HG02970 (cell line): ENCODE measurements around the gene SCN4A.
"Not testable (repeated sequence)": the region's sequence is repeated elsewhere in the genome, so short reads cannot be mapped to it uniquely, and the experiment has no call there.

ENCODE experiments used
- ATAC-seq: cut with Tn5 transposase; IDR thresholded peaks from one replicate; pipeline ENCODE4 v1.9.1; 2021; ENCODE audit warnings: mild to moderate bottlenecking, moderate library complexity, moderate number of reproducible peaks; ENCODE audit not compliant: unreplicated experiment, low FRiP score

The SCN4A gene

DNA sequence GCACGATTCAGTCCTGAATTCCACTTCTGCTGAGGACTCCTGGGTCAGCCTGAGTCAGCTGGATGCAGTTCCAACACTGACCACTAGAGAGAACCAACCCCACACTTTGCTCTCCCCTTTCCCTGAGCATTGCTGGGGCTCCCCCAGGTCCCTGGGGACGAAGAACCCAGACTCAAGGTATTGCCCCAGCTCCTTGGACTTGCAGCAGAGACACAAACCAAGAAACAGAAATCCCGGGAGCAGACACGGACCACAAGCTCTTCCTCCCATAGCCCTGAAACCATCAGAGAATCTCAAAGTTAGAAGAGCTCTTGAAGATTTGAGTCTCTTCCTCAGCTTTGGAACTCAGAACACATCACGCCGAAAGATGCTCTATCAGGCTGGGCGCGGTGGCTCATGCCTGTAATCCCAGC is 53.4 kb downstream of the SCN4A start:
- no peak for ATAC-seq

DNA sequence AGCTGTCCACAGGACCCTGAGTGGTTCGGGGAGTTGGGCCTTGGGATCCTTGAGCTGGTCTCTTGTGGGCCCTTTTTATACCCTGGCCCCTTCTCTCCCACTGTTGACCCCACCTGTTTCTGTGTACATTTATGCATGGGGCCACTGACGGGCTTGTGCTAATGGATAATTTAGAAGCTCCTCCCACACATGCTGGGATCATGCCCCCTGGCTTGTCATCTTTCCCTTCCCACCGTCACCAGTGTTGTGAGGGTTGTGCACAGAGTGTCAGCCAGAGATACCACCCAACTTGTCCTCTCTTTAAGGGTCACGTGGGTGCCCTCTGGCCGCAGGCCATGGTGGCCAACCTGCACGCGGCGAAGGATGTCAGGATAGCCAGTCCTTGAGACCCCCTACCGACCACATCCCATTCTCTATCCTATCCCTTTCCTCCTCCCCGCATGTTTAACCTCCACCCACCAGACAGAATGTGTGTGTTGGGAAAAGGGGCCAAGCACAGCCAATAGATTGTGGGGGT is 53.9 kb downstream of the SCN4A start, which contains the start of gene GH1:
Gene GH1 (minus strand): TSS at position 51 of the 517 bp plus-strand sequence. CDS start 63 bp downstream, outside the sequence.
- not testable (repeated sequence) for ATAC-seq

DNA sequence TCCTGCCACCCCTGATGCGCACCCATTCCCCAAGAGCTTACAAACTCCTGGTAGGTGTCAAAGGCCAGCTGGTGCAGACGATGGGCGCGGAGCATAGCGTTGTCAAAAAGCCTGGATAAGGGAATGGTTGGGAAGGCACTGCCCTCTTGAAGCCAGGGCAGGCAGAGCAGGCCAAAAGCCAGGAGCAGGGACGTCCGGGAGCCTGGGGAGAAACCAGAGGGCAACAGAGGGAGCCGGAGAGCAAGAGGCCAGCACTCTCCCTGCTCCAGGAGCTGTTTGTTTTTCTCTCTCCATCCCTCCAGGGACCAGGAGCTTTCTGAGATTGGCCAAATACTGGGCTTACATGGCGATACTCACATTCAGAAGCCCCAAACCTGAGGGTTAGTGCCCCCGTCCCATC is 54.4 kb downstream of the SCN4A start:
- ATAC-seq: no peak

DNA sequence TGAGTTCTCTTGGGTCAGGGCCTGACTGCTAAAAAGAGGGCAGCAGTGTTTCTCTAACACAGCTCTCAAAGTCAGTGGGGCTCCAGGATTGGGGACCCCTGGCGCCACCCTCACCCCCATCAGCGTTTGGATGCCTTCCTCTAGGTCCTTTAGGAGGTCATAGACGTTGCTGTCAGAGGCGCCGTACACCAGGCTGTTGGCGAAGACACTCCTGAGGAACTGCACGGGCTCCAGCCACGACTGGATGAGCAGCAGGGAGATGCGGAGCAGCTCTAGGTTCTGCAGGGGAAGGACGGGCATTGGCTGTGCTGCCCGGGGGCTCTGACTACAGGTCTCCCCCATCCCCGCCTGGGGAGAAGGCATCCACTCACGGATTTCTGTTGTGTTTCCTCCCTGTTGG is 55.1 kb downstream of the SCN4A start:
- no peak for ATAC-seq

DNA sequence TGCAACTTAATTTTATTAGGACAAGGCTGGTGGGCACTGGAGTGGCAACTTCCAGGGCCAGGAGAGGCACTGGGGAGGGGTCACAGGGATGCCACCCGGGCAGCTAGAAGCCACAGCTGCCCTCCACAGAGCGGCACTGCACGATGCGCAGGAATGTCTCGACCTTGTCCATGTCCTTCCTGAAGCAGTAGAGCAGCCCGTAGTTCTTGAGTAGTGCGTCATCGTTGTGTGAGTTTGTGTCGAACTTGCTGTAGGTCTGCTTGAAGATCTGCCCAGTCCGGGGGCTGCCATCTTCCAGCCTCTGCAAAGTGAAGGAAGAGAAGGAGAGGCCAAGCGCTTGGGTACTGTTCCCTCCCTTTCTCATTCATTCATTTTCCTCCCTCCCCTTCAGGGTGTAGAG is 55.5 kb downstream of the SCN4A start:
- ATAC-seq: not testable (repeated sequence)

DNA sequence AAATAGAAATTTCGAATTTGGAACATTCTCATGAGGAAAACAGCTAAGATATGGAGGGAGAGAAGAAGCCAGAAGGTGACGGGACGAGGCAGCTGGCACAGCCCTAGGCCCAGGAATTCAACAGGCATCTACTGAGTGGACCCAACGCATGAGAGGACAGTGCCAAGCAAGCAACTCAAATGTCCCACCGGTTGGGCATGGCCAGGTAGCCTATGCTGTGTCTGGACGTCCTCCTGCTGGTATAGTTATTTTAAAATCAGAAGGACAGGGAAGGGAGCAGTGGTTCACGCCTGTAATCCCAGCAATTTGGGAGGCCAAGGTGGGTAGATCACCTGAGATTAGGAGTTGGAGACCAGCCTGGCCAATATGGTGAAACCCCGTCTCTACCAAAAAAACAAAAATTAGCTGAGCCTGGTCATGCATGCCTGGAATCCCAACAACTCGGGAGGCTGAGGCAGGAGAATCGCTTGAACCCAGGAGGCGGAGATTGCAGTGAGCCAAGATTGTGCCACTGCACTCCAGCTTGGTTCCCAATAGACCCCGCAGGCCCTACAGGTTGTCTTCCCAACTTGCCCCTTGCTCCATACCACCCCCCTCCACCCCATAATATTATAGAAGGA is 56.0 kb downstream of the SCN4A start:
- no peak for ATAC-seq

DNA sequence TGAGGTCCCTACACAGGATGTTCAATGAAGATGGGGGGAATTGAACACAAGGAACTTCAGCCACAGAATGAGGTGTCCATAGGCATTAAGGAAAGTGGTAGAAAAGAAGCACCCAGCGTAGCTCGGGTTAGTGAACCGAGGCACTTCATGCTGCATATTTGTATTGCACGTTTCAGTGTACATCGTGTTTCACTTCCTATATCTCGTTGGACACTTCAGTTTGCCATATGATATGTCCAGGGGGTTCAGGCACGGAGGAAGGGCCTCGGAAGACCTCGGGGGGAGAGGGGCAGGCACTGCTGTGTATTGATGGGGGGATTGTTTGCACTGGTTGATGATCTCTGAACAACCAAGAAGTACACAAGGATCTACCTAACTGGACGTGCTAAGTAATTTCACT is 57.0 kb downstream of the SCN4A start:
- not testable (repeated sequence) for ATAC-seq

DNA sequence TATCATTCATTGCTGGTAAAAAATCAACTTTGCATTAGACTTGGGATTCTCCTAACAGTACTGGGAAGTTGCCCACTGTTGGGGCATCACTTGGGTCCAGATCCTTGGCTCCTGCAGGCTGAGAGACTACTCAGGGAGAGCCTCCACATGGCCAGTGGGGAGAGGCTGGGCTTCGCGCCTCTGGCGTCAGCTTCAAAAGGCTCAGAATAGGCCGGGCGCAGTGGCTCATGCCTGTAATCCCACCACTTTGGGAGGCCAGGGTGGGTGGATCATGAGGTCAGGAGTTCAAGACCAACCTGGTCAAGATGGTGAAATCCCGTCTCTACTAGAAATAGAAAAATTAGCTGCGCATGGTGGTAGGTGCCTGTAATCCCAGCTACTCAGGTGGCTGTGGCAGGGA is 58.2 kb downstream of the SCN4A start:
- no peak for ATAC-seq

DNA sequence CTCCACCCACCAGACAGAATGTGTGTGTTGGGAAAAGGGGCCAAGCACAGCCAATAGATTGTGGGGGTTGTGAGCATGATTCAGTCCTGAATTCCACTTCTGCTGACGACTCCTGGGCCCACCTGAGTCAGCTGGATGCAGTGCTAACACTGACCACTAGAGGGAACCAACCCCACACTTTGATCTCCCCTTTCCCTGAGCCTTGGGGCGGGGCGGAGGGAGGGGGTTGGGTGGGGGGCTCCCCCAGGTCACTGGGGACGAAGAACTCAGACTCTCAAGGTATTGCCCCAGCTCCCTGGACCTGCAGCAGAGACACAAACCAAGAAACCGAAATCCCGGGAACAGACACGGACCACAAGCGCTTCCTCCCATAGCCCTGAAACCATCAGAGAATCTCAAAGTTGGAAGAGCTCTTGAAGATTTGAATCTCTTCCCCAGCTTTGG is 61.0 kb downstream of the SCN4A start:
- no peak for ATAC-seq

DNA sequence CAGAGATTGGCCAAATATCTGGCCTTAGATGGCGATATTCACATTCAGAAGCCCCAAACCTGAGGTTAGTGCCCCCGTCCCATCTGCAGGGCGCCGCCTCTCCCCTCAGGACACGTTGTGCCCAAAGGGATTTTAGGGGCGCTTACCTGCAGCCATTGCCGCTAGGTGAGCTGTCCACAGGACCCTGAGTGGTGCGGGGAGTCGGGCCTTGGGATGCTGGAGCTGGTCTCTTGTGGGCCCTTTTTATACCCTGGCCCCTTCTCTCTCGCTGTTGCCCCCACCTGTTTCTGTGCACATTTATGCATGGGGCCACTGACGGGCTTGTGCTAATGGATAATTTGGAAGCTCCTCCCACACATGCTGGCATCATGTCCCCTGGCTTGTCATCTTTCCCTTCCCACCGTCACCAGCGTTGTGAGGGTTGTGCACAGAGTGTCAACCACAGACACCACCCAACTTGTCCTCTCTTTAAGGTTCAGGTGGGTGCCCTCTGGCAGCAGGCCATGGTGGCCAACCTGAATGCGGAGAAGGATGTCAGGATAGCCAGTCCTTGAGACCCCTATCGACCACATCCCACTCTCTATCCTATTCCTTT is 61.6 kb downstream of the SCN4A start, which contains the start of gene CSHL1:
Gene CSHL1 (minus strand): TSS at position 218 of the 595 bp plus-strand sequence. CDS start 62 bp downstream, at position 156.
- ATAC-seq: no peak

DNA sequence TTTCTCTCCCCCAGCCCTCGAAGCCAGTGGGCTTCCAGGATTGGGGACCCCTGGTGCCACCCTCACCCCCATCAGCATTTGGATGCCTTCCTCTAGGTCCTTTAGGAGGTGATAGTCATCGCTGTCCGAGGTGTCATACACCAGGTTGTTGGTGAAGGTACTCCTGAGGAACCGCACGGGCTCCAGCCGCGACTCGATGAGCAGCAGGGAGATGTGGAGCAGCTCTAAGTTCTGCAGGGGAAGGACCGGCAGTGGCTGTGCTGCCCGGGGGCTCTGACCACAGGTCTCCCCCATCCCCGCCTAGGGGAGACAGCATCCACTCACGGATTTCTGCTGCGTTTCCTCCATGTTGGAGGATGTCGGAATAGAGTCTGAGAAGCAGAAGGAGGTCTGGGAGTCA is 62.6 kb downstream of the SCN4A start:
- ATAC-seq: no peak

DNA sequence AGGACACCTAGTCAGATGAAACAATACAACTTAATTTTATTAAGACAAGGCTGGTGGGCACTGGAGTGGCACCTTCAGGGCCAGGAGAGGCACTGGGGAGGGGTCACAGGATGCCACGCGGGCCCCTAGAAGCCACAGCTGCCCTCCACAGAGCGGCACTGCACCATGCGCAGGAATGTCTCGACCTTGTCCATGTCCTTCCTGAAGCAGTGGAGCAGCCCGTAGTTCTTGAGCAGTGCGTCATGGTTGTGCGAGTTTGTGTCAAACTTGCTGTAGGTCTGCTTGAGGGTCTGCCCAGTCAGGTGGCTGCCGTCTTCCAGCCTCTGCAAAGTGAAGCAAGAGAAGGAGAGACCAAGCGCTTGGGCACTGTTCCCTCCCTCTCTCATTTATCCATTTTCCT is 63.1 kb downstream of the SCN4A start:
- not testable (repeated sequence) for ATAC-seq

DNA sequence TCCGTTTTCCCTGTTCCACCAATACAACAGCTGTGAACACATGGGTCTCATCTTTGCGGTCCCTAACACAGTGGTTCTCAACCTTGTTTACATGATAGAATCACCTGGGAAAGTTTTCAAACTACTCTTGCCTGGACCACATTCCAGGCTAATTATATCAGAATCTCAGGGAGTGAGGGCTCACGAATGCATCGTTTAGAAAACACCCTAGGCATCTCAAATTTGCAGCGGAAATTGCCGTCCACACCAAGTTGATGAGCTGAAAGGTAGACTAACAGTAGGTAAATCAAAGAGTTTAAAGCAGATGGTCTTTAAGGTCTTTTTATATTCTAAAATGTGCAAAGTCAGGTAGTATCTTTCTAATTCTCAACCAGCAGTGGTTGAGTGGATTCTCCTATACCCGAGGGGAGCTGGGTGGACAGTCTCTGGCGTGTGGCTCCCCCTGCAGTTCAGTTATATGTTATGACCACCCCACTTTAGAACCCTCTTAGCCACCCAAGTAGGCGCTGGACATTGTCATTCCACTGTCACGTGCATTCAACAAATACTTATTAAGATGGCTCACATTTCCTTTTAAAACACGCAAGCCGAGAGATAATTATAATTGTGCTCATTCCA is 65.4 kb downstream of the SCN4A start:
- not testable (repeated sequence) for ATAC-seq

DNA sequence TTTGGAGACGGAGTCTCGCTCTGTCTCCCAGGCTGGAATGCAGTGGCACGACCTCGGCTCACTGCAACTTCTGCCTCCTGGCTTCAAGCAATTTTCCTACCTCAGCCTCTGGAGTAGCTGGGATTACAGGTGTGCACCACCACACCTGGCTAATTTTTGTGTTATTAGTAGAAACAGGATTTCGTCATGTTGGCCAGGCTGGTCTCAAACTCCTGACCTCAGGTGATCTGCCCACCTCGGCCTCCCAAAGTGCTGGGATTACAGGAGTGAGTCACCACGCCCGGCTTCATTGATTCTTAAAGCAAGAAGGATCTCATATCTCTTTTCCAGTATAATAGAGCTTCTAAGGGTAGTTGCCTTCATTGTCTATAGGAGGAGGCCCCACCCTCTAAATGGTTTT is 67.9 kb downstream of the SCN4A start:
- ATAC-seq: not testable (repeated sequence)

DNA sequence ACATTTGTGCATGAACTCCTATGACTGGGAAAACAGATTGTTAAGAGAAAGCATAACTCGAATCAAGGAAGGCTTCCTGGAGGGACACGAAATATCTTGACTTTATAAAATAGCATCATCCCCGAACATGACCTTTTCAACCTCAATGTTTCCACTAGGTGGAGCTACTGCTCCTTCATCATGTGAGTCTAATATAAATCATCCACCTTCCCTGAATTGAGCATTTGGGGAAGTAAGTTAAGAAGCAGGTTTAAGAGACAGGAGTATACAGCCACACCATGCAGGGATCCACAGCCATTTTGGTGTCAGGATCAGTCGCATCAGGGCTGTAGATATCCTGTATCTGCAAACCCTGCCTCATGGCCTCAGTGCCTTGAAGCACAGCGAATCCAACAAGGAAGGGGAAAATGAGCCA is 68.9 kb downstream of the SCN4A start:
- not testable (repeated sequence) for ATAC-seq

DNA sequence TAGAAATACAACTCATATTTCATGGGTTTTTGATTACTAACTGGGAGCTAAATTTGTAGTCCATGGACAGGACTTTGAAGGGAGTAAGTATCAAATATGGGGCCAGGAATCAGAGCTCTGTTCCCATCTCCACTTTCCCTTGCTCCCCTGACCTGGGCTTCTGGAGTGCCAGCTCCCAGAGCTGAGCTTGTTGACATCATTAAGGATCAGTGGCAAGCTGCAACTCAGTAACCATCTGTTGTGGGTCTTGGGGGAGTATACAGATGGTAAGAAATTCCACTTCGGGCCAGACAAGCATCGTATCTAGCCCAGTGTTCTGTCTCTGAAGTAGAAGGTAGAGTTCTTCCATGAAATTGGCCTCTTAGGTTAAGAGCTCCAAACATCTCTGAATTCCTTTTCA is 70.7 kb downstream of the SCN4A start:
- ATAC-seq: not testable (repeated sequence)

DNA sequence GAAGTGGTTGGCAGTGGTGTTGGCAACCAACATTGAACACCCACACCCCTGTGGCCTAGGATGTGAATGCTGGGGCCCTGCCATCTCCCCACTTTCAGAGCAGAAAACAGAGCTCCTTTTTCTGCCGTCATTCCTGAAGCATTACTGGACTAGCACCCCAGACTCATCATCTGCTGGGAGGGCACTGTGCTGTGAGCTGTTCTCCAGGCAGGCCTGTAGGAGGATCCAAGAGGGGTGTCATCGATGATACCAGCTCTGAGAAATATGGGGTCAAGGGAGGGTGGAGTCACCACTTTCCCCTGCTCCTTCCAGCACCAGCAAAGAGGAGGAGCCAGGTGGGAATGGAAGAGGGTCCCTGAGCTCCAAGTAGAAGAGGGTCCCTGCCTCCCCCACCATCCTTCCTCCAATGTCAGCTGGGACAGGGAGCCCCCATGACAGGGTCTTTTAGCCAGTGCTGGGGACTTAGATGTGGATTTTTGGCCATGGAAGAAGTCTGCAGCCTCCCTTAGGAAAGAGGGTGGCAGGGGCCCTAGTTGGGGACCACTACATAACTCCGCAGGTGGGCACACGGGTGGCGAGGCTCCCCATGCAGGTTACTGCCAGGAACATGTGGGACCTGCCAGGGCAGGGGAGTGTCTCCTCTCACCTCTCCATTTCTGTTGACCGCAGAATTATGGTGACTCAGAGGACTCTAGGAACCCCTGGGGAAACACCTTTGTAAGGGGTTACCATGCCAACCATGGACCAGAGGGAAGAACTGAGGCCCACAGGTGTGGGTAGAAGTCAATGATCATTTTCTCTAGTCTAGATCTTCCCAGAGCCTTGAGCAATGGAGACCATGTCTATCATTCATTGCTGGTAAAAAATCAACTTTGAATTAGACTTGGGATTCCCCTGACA is 73.6 kb downstream of the SCN4A start:
- ATAC-seq: not testable (repeated sequence)

DNA sequence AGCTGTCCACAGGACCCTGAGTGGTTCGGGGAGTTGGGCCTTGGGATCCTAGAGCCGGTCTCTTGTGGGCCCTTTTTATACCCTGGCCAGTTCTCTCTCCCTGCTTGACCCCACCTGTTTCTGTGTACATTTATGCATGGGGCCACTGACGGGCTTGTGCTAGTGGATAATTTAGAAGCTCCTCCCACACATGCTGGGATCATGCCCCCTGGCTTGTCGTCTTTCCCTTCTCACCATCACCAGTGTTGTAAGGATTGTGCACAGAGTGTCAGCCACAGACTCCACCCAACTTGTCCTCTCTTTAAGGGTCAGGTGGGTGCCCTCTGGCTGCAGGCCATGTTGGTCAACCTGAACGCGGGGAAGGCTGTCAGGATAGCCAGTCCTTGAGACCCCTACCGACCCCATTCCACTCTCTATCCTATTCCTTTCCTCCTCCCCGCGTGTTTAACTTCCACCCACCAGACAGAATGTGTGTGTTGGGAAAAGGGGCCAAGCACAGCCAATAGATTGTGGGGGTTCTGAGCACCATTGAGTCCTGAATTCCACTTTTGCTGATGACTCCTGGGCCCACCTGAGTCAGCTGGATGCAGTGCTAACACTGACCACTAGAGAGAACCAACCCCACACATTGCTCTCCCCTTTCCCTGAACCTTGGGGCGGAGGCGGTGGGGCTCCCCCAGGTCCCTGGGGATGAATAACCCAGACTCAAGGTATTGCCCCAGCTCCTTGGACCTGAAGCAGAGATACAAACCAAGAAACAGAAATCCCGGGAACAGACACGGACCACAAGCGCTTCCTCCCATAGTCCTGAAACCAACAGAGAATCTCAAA is 76.0 kb downstream of the SCN4A start, which contains the start of gene CSH1:
Gene CSH1 (minus strand): TSS at position 51 of the 831 bp plus-strand sequence. CDS start 63 bp downstream, outside the sequence.
- not testable (repeated sequence) for ATAC-seq

DNA sequence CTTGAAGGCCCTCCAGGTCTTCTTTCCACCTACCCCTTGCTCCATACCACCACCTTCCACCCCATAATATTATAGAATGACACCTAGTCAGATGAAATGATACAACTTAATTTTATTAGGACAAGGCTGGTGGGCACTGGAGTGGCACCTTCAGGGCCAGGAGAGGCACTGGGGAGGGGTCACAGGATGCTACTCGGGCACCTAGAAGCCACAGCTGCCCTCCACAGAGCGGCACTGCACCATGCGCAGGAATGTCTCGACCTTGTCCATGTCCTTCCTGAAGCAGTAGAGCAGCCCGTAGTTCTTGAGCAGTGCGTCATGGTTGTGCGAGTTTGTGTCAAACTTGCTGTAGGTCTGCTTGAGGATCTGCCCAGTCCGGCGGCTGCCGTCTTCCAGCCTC is 77.9 kb downstream of the SCN4A start:
- not testable (repeated sequence) for ATAC-seq
